GM19372 (cell line): ENCODE data around the gene MEGF11.

Experiments
- ATAC-seq: cut with Tn5 transposase; IDR thresholded peaks from one replicate; pipeline ENCODE4 v1.9.1; 2021; ENCODE audit warnings: mild to moderate bottlenecking, low read depth, moderate library complexity; ENCODE audit not compliant: unreplicated experiment

MEGF11 gene

GRCh38 chr15:66241087-66241907, 12.3 kb downstream of the MEGF11 start:
- ATAC-seq = no peak

- ATAC-seq = no peak
These were observed 13.2 kb downstream of the MEGF11 start for GRCh38 chr15:66240240-66240794.

- no peak for ATAC-seq
These were observed 14.0 kb downstream of the MEGF11 start for GRCh38 chr15:66239514-66239913.

GRCh38 chr15:66238318-66238717, 15.2 kb downstream of the MEGF11 start:
- no peak for ATAC-seq

GRCh38 chr15:66237513-66238235, 15.9 kb downstream of the MEGF11 start:
- ATAC-seq = no peak

- ATAC-seq = no peak
These were observed 16.7 kb downstream of the MEGF11 start for GRCh38 chr15:66236806-66237375.

- ATAC-seq = no peak
These were observed 17.7 kb downstream of the MEGF11 start for GRCh38 chr15:66235866-66236265.

- no peak for ATAC-seq
These were observed 18.8 kb downstream of the MEGF11 start for GRCh38 chr15:66234798-66235197.

- ATAC-seq = no peak
These were observed 19.8 kb downstream of the MEGF11 start for GRCh38 chr15:66233487-66234415.

GRCh38 chr15:66232267-66232625, 21.3 kb downstream of the MEGF11 start:
- ATAC-seq = no peak

- ATAC-seq = no peak
These were observed 21.9 kb downstream of the MEGF11 start for GRCh38 chr15:66231394-66232266.

- no peak for ATAC-seq
These were observed 23.6 kb downstream of the MEGF11 start for GRCh38 chr15:66229790-66230465.

- no peak for ATAC-seq
These were observed 24.5 kb downstream of the MEGF11 start for GRCh38 chr15:66228807-66229735.

- no peak for ATAC-seq
These were observed 26.8 kb downstream of the MEGF11 start for GRCh38 chr15:66226736-66227135.

GRCh38 chr15:66225656-66226274, 27.8 kb downstream of the MEGF11 start:
- ATAC-seq = no peak

GRCh38 chr15:66224946-66225345, 28.6 kb downstream of the MEGF11 start:
- no peak for ATAC-seq
